H9 (cell line): ENCODE results near the gene KSR1. TPM values are rescaled to one million over a fixed set of nuclear protein-coding genes. Genes with fewer than 3 reads are reported as not detected.
"Not testable (repeated sequence)": the region's sequence is repeated elsewhere in the genome, so short reads cannot be mapped to it uniquely, and the experiment has no call there.

Experiments
- DNase-seq: peaks from one replicate; pipeline ENCODE4 v3.0.0-alpha.2; 2017
- H2AFZ ChIP-seq: one replicate; pipeline ENCODE4 v1.6.1; 2013; ENCODE audit warnings: mild to moderate bottlenecking, low read length, control low read depth, moderate library complexity
- H2AK5ac ChIP-seq: 2 replicates; pipeline ENCODE4 v1.6.1; 2013; ENCODE audit warnings: low read length, control low read depth, mixed read lengths; ENCODE audit not compliant: insufficient read length
- H2BK120ac ChIP-seq: one replicate; pipeline ENCODE4 v1.6.1; 2013; ENCODE audit warnings: low read depth, mild to moderate bottlenecking, low read length, control low read depth, inconsistent platforms; ENCODE audit not compliant: poor library complexity, severe bottlenecking
- H2BK12ac ChIP-seq: 2 replicates; pipeline ENCODE4 v1.6.1; 2013; ENCODE audit warnings: low read length, control low read depth, mixed read lengths, low read depth; ENCODE audit not compliant: insufficient read length
- H2BK15ac ChIP-seq: 2 replicates; pipeline ENCODE4 v1.6.1; 2013; ENCODE audit warnings: low read depth, low read length, control low read depth
- H2BK20ac ChIP-seq: one replicate; pipeline ENCODE4 v1.6.1; 2013; ENCODE audit warnings: low read depth, mild to moderate bottlenecking, low read length, control low read depth, inconsistent platforms; ENCODE audit not compliant: poor library complexity, severe bottlenecking
- H2BK5ac ChIP-seq: 2 replicates; pipeline ENCODE4 v1.6.1; 2013; ENCODE audit warnings: low read length, control low read depth, mixed read lengths; ENCODE audit not compliant: insufficient read length
- H3K14ac ChIP-seq: 2 replicates; pipeline ENCODE4 v1.6.1; 2013; ENCODE audit warnings: low read length, control low read depth; ENCODE audit not compliant: insufficient read depth
- H3K18ac ChIP-seq: 2 replicates; pipeline ENCODE4 v1.6.1; 2013; ENCODE audit warnings: low read depth, mild to moderate bottlenecking, mixed read lengths, low read length, control low read depth; ENCODE audit not compliant: insufficient read length
- H3K23ac ChIP-seq: 2 replicates; pipeline ENCODE4 v1.6.1; 2013; ENCODE audit warnings: low read length, control low read depth, mixed read lengths, low read depth; ENCODE audit not compliant: insufficient read length
- H3K23me2 ChIP-seq: 2 replicates; pipeline ENCODE4 v1.6.1; 2013; ENCODE audit warnings: low read depth, mild to moderate bottlenecking, mixed read lengths, low read length, control low read depth; ENCODE audit not compliant: insufficient read length, poor library complexity, severe bottlenecking
- H3K27ac ChIP-seq: 2 replicates; pipeline ENCODE4 v1.5.1; 2013; ENCODE audit warnings: low read length, control low read depth, mixed read lengths, low read depth; ENCODE audit not compliant: insufficient read length
- H3K27me3 ChIP-seq: 2 replicates; pipeline ENCODE4 v1.6.1; 2013; ENCODE audit warnings: low read length, control low read depth, inconsistent platforms; ENCODE audit not compliant: insufficient read depth
- H3K4ac ChIP-seq: 2 replicates; pipeline ENCODE4 v1.6.1; 2013; ENCODE audit warnings: low read depth, mild to moderate bottlenecking, control low read depth, inconsistent platforms, low read length, moderate library complexity
- H3K4me1 ChIP-seq: 2 replicates; pipeline ENCODE4 v1.6.1; 2013; ENCODE audit warnings: low read length, control low read depth, inconsistent platforms; ENCODE audit not compliant: insufficient read depth
- H3K4me2 ChIP-seq: 2 replicates; pipeline ENCODE4 v1.6.1; 2013; ENCODE audit warnings: low read length, control low read depth, mixed read lengths; ENCODE audit not compliant: insufficient read length, insufficient read depth
- H3K56ac ChIP-seq: 2 replicates; pipeline ENCODE4 v1.6.1; 2013; ENCODE audit warnings: low read depth, mild to moderate bottlenecking, mixed read lengths, low read length, control low read depth; ENCODE audit not compliant: insufficient read length
- H3K79me1 ChIP-seq: 2 replicates; pipeline ENCODE4 v1.6.1; 2013; ENCODE audit warnings: low read depth, mild to moderate bottlenecking, moderate library complexity, low read length, control low read depth, inconsistent platforms; ENCODE audit not compliant: insufficient read depth, poor library complexity, severe bottlenecking
- H3K79me2 ChIP-seq: 2 replicates; pipeline ENCODE4 v1.6.1; 2013; ENCODE audit warnings: low read length, control low read depth, inconsistent platforms; ENCODE audit not compliant: insufficient read depth
- H3K9ac ChIP-seq: 2 replicates; pipeline ENCODE4 v1.6.1; 2013; ENCODE audit warnings: low read length, control low read depth, mixed read lengths; ENCODE audit not compliant: insufficient read length; ENCODE audit errors: extremely low read depth
- H3K9me3 ChIP-seq: one replicate; pipeline ENCODE4 v1.6.1; 2013; ENCODE audit warnings: low read depth, low read length, inconsistent platforms; ENCODE audit not compliant: control insufficient read depth
- H3T11ph ChIP-seq: one replicate; pipeline ENCODE4 v1.6.1; 2013; ENCODE audit warnings: mild to moderate bottlenecking, low read length, control low read depth, inconsistent platforms
- H4K20me1 ChIP-seq: one replicate; pipeline ENCODE4 v1.6.1; 2013; ENCODE audit not compliant: control insufficient read depth, insufficient read length, insufficient read depth
- H4K5ac ChIP-seq: 2 replicates; pipeline ENCODE4 v1.6.1; 2013; ENCODE audit warnings: low read depth, mild to moderate bottlenecking, mixed read lengths, low read length, control low read depth; ENCODE audit not compliant: insufficient read length
- H4K8ac ChIP-seq: replicated peaks from 2 replicates; pipeline ENCODE4 v1.6.1; 2013; ENCODE audit warnings: low read length, control low read depth, mixed read lengths, low read depth; ENCODE audit not compliant: insufficient read length
- H4K91ac ChIP-seq: 2 replicates; pipeline ENCODE4 v1.6.1; 2013; ENCODE audit warnings: low read depth, mild to moderate bottlenecking, moderate library complexity, mixed read lengths, low read length, control low read depth; ENCODE audit not compliant: insufficient read length
- H3K27ac Mint-ChIP-seq, 3 experiments: 2 replicates in 2 of 3; 3 replicates in 1 of 3; pipeline ENCODE4 v1.8.0; 2020 to 2021; ENCODE audit warnings: mixed read lengths in 3 of 3, mild to moderate bottlenecking in 1 of 3, moderate library complexity in 1 of 3
- H3K27me3 Mint-ChIP-seq: 2 replicates; pipeline ENCODE4 v1.8.0; 2021; ENCODE audit warnings: low read depth, mild to moderate bottlenecking, moderate library complexity, mixed read lengths
- H3K36me3 Mint-ChIP-seq, 3 experiments: 2 replicates in 2 of 3; 3 replicates in 1 of 3; pipeline ENCODE4 v1.8.0; 2020 to 2021; ENCODE audit warnings: low read depth in 3 of 3, mixed read lengths in 3 of 3; ENCODE audit not compliant: insufficient read depth in 1 of 3
- H3K4me1 Mint-ChIP-seq, 2 experiments: 2 replicates each; pipeline ENCODE4 v1.8.0; 2020; ENCODE audit warnings: mixed read lengths in 2 of 2
- H3K4me3 Mint-ChIP-seq, 2 experiments: 2 replicates in 1 of 2; 3 replicates in 1 of 2; pipeline ENCODE4 v1.8.0; 2020 to 2021; ENCODE audit warnings: mild to moderate bottlenecking in 2 of 2, mixed read lengths in 2 of 2, moderate library complexity in 1 of 2
- H3K9me3 Mint-ChIP-seq, 2 experiments: 2 replicates in 1 of 2; 3 replicates in 1 of 2; pipeline ENCODE4 v1.8.0; 2020; ENCODE audit warnings: mild to moderate bottlenecking in 2 of 2, mixed read lengths in 2 of 2, moderate library complexity in 1 of 2
- WGBS: extraction: QIAGEN DNeasy Blood & Tissue Kit; methylation state at CpG from one replicate; pipeline ENCODE4 v1.1.7; 2013; ENCODE audit warnings: missing lambda C conversion rate, low lambda C conversion rate, mixed read lengths; ENCODE audit not compliant: insufficient read length; ENCODE audit errors: extremely low coverage; 5-methylcytosine and 5-hydroxymethylcytosine counted together
- total RNA-seq: library from RNA; stranded (reverse); gene quantifications from 2 replicates; pipeline ENCODE4 v1.2.1, GENCODE V29; 2021
- TF ChIP-seq, protein P1 (sequence below): fragments of 200-600 bp; sonication (generic); conservative IDR thresholded peaks from 3 replicates; pipeline ENCODE4 v1.8.0; 2021; ENCODE audit warnings: antibody characterized with exemption, mild to moderate bottlenecking

KSR1 gene
- total RNA-seq, 1 experiment from 2014 or later, result 44.9 TPM

- Histone ChIP-seq H3K18ac (no peak overlapping the region), H4K91ac (no peak overlapping the region), H3K14ac (no peak overlapping the region), H3K27ac (no peak overlapping the region), H4K8ac (no peak overlapping the region), H2BK120ac (no peak overlapping the region), H4K5ac (no peak overlapping the region), H2BK20ac (no peak overlapping the region), H3K4ac (no peak overlapping the region), H3K4me1 (peaks cover 2% of the 10 kb centered on the region; the same call in 1 of the 2 replicates), H3K79me2 (no peaks in the 10 kb centered on the region; the same call in 1 of the 2 replicates), H3K27me3 (no peaks in the 10 kb centered on the region), H3T11ph (no peak overlapping the region), H2BK15ac (no peak overlapping the region), H4K20me1 (no peaks in the 10 kb centered on the region), H3K9ac (no peak overlapping the region), H2BK5ac (no peak overlapping the region), H3K23ac (no peak overlapping the region), H2BK12ac (no peak overlapping the region), H2AFZ (no peak overlapping the region), H3K4me2 (no peak overlapping the region), H3K79me1 (peaks cover 5% of the 10 kb centered on the region), H3K9me3 (peaks cover 14% of the 10 kb centered on the region), H3K56ac (no peak overlapping the region), H2AK5ac (no peak overlapping the region), H3K23me2 (no peaks in the 10 kb centered on the region)
- no peak for DNase-seq
- Mint-ChIP-seq H3K4me3 (no peak overlapping the region; a peak in 1 of 5 replicates), H3K4me1 (peaks cover 45 to 54% of the 10 kb centered on the region in 2 experiments), H3K27ac (no peak overlapping the region), H3K36me3 (peaks cover 30 to 41% (median 32%) of the 10 kb centered on the region in 3 experiments), H3K27me3 (no peaks in the 10 kb centered on the region; the same call in 1 of the 2 replicates), H3K9me3 (peaks cover 25 to 31% of the 10 kb centered on the region in 2 experiments)
- no CpG with 5 or more reads among the region's 11 CpGs for WGBS
- TF ChIP-seq, protein P1, sequence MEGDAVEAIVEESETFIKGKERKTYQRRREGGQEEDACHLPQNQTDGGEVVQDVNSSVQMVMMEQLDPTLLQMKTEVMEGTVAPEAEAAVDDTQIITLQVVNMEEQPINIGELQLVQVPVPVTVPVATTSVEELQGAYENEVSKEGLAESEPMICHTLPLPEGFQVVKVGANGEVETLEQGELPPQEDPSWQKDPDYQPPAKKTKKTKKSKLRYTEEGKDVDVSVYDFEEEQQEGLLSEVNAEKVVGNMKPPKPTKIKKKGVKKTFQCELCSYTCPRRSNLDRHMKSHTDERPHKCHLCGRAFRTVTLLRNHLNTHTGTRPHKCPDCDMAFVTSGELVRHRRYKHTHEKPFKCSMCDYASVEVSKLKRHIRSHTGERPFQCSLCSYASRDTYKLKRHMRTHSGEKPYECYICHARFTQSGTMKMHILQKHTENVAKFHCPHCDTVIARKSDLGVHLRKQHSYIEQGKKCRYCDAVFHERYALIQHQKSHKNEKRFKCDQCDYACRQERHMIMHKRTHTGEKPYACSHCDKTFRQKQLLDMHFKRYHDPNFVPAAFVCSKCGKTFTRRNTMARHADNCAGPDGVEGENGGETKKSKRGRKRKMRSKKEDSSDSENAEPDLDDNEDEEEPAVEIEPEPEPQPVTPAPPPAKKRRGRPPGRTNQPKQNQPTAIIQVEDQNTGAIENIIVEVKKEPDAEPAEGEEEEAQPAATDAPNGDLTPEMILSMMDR, result no peak
These were observed 43.4 kb downstream of the KSR1 start for GRCh38 chr17:27499451-27500265.

GRCh38 chr17:27501338-27501737, 45.1 kb downstream of the KSR1 start:
- not testable (repeated sequence) for H3K79me2 ChIP-seq, H4K8ac ChIP-seq, H3K4me2 ChIP-seq, H3T11ph ChIP-seq, H3K4me3 Mint-ChIP-seq, H3K14ac ChIP-seq, H3K79me1 ChIP-seq, H2BK20ac ChIP-seq, H2AK5ac ChIP-seq, H3K27me3 Mint-ChIP-seq, H3K56ac ChIP-seq, H3K4ac ChIP-seq, H2AFZ ChIP-seq, H3K27ac ChIP-seq, H3K9ac ChIP-seq, H4K20me1 ChIP-seq, H2BK12ac ChIP-seq, H2BK120ac ChIP-seq, H2BK5ac ChIP-seq, H3K27me3 ChIP-seq, DNase-seq, H3K23ac ChIP-seq, H2BK15ac ChIP-seq, H4K5ac ChIP-seq, H3K18ac ChIP-seq, H4K91ac ChIP-seq, H3K23me2 ChIP-seq, H3K27ac Mint-ChIP-seq
- Histone ChIP-seq H3K9me3 (peaks cover 14% of the 10 kb centered on the region), H3K4me1 (peaks cover 12% of the 10 kb centered on the region; the same call in 1 of the 2 replicates)
- Mint-ChIP-seq H3K9me3 (peaks cover 25 to 31% of the 10 kb centered on the region in 2 experiments), H3K36me3 (peaks cover 30 to 41% (median 32%) of the 10 kb centered on the region in 3 experiments), H3K4me1 (peaks cover 45 to 53% of the 10 kb centered on the region in 2 experiments)
- WGBS, result no CpG with 5 or more reads among the region's 3 CpGs
